Measurements from ENCODE around the gene GPR160.

The GPR160 gene

GRCh38 chr3:170038434-170039110 lies 777 bp downstream of the GPR160 start:
- Histone ChIP-seq H3K9ac (ENCODE audit: low read length) (peak overlapping the region; percentile 74), H3K4me1 (ENCODE audit: control insufficient read depth, insufficient read depth, low read length) (peaks cover 17% of the 10 kb centered on the region), H3K4me3 (ENCODE audit: low read length) (peak overlapping the region; percentile 78), H3K27me3 (ENCODE audit: control insufficient read depth, insufficient read depth, low read length) (no peaks in the 10 kb centered on the region), H3K9me3 (ENCODE audit: control insufficient read depth, low read length) (no peaks in the 10 kb centered on the region), H3K36me3 (ENCODE audit: control insufficient read depth, insufficient read depth, low read length) (no peaks in the 10 kb centered on the region)

- Histone ChIP-seq H3K9ac (ENCODE audit: low read length) (no peak overlapping the region), H3K36me3 (ENCODE audit: control insufficient read depth, insufficient read depth, low read length) (no peaks in the 10 kb centered on the region), H3K4me1 (ENCODE audit: control insufficient read depth, insufficient read depth, low read length) (peaks cover 21% of the 10 kb centered on the region), H3K27me3 (ENCODE audit: control insufficient read depth, insufficient read depth, low read length) (no peaks in the 10 kb centered on the region), H3K9me3 (ENCODE audit: control insufficient read depth, low read length) (no peaks in the 10 kb centered on the region), H3K4me3 (ENCODE audit: low read length) (no peak overlapping the region)
These were observed 2.6 kb downstream of the GPR160 start for GRCh38 chr3:170040418-170040817.

- Histone ChIP-seq H3K9me3 (ENCODE audit: control insufficient read depth, low read length) (no peaks in the 10 kb centered on the region), H3K27me3 (ENCODE audit: control insufficient read depth, insufficient read depth, low read length) (no peaks in the 10 kb centered on the region), H3K4me1 (ENCODE audit: control insufficient read depth, insufficient read depth, low read length) (peaks cover 32% of the 10 kb centered on the region), H3K36me3 (ENCODE audit: control insufficient read depth, insufficient read depth, low read length) (no peaks in the 10 kb centered on the region), H3K4me3 (ENCODE audit: low read length) (no peak overlapping the region), H3K9ac (ENCODE audit: low read length) (no peak overlapping the region)
These were observed 5.7 kb downstream of the GPR160 start for GRCh38 chr3:170043506-170043905.

GRCh38 chr3:170044271-170044670 lies 6.5 kb downstream of the GPR160 start:
- no peaks in the 10 kb centered on the region for H3K27me3 ChIP-seq (ENCODE audit: control insufficient read depth, insufficient read depth, low read length)
- no peak overlapping the region for H3K4me3 ChIP-seq (ENCODE audit: low read length)
- no peaks in the 10 kb centered on the region for H3K36me3 ChIP-seq (ENCODE audit: control insufficient read depth, insufficient read depth, low read length)
- H3K4me1 ChIP-seq (ENCODE audit: control insufficient read depth, insufficient read depth, low read length): peaks cover 37% of the 10 kb centered on the region
- no peaks in the 10 kb centered on the region for H3K9me3 ChIP-seq (ENCODE audit: control insufficient read depth, low read length)
- H3K9ac ChIP-seq (ENCODE audit: low read length): no peak overlapping the region

- Histone ChIP-seq H3K9ac (ENCODE audit: low read length) (no peak overlapping the region), H3K9me3 (ENCODE audit: control insufficient read depth, low read length) (no peaks in the 10 kb centered on the region), H3K4me3 (ENCODE audit: low read length) (no peak overlapping the region), H3K27me3 (ENCODE audit: control insufficient read depth, insufficient read depth, low read length) (no peaks in the 10 kb centered on the region), H3K36me3 (ENCODE audit: control insufficient read depth, insufficient read depth, low read length) (no peaks in the 10 kb centered on the region), H3K4me1 (ENCODE audit: control insufficient read depth, insufficient read depth, low read length) (peaks cover 42% of the 10 kb centered on the region)
These were observed 7.0 kb downstream of the GPR160 start for GRCh38 chr3:170044795-170045244.

- Histone ChIP-seq H3K9ac (ENCODE audit: low read length) (peak overlapping the region; percentile 22), H3K4me3 (ENCODE audit: low read length) (no peak overlapping the region), H3K9me3 (ENCODE audit: control insufficient read depth, low read length) (no peaks in the 10 kb centered on the region), H3K4me1 (ENCODE audit: control insufficient read depth, insufficient read depth, low read length) (peaks cover 41% of the 10 kb centered on the region), H3K36me3 (ENCODE audit: control insufficient read depth, insufficient read depth, low read length) (no peaks in the 10 kb centered on the region), H3K27me3 (ENCODE audit: control insufficient read depth, insufficient read depth, low read length) (no peaks in the 10 kb centered on the region)
These were observed 8.7 kb downstream of the GPR160 start for GRCh38 chr3:170046269-170047132.

- H3K4me3 ChIP-seq (ENCODE audit: low read length): no peak overlapping the region
- H3K36me3 ChIP-seq (ENCODE audit: control insufficient read depth, insufficient read depth, low read length): no peaks in the 10 kb centered on the region
- H3K9me3 ChIP-seq (ENCODE audit: control insufficient read depth, low read length): no peaks in the 10 kb centered on the region
- no peaks in the 10 kb centered on the region for H3K27me3 ChIP-seq (ENCODE audit: control insufficient read depth, insufficient read depth, low read length)
- peaks cover 41% of the 10 kb centered on the region for H3K4me1 ChIP-seq (ENCODE audit: control insufficient read depth, insufficient read depth, low read length)
- H3K9ac ChIP-seq (ENCODE audit: low read length): no peak overlapping the region
These were observed 9.3 kb downstream of the GPR160 start for GRCh38 chr3:170047133-170047404.

GRCh38 chr3:170049146-170050000 lies 11.6 kb downstream of the GPR160 start:
- Histone ChIP-seq H3K36me3 (ENCODE audit: control insufficient read depth, insufficient read depth, low read length) (no peaks in the 10 kb centered on the region), H3K4me1 (ENCODE audit: control insufficient read depth, insufficient read depth, low read length) (peaks cover 41% of the 10 kb centered on the region), H3K9me3 (ENCODE audit: control insufficient read depth, low read length) (no peaks in the 10 kb centered on the region), H3K4me3 (ENCODE audit: low read length) (no peak overlapping the region), H3K9ac (ENCODE audit: low read length) (peak overlapping the region; percentile 52), H3K27me3 (ENCODE audit: control insufficient read depth, insufficient read depth, low read length) (no peaks in the 10 kb centered on the region)

- Histone ChIP-seq H3K4me1 (ENCODE audit: control insufficient read depth, insufficient read depth, low read length) (peaks cover 31% of the 10 kb centered on the region), H3K9me3 (ENCODE audit: control insufficient read depth, low read length) (no peaks in the 10 kb centered on the region), H3K27me3 (ENCODE audit: control insufficient read depth, insufficient read depth, low read length) (no peaks in the 10 kb centered on the region), H3K4me3 (ENCODE audit: low read length) (no peak overlapping the region), H3K9ac (ENCODE audit: low read length) (no peak overlapping the region), H3K36me3 (ENCODE audit: control insufficient read depth, insufficient read depth, low read length) (no peaks in the 10 kb centered on the region)
These were observed 13.0 kb downstream of the GPR160 start for GRCh38 chr3:170050753-170051152.

GRCh38 chr3:170052398-170052797 lies 14.6 kb downstream of the GPR160 start:
- Histone ChIP-seq H3K27me3 (ENCODE audit: control insufficient read depth, insufficient read depth, low read length) (no peaks in the 10 kb centered on the region), H3K9ac (ENCODE audit: low read length) (no peak overlapping the region), H3K4me3 (ENCODE audit: low read length) (no peak overlapping the region), H3K36me3 (ENCODE audit: control insufficient read depth, insufficient read depth, low read length) (no peaks in the 10 kb centered on the region), H3K9me3 (ENCODE audit: control insufficient read depth, low read length) (no peaks in the 10 kb centered on the region), H3K4me1 (ENCODE audit: control insufficient read depth, insufficient read depth, low read length) (peaks cover 20% of the 10 kb centered on the region)

- H3K27me3 ChIP-seq (ENCODE audit: control insufficient read depth, insufficient read depth, low read length): no peaks in the 10 kb centered on the region
- no peaks in the 10 kb centered on the region for H3K36me3 ChIP-seq (ENCODE audit: control insufficient read depth, insufficient read depth, low read length)
- peaks cover 24% of the 10 kb centered on the region for H3K4me1 ChIP-seq (ENCODE audit: control insufficient read depth, insufficient read depth, low read length)
- H3K9ac ChIP-seq (ENCODE audit: low read length): no peak overlapping the region
- no peaks in the 10 kb centered on the region for H3K9me3 ChIP-seq (ENCODE audit: control insufficient read depth, low read length)
- no peak overlapping the region for H3K4me3 ChIP-seq (ENCODE audit: low read length)
These were observed 16.4 kb downstream of the GPR160 start for GRCh38 chr3:170054204-170054603.

- H3K27me3 ChIP-seq (ENCODE audit: control insufficient read depth, insufficient read depth, low read length): no peaks in the 10 kb centered on the region
- H3K9me3 ChIP-seq (ENCODE audit: control insufficient read depth, low read length): no peaks in the 10 kb centered on the region
- no peak overlapping the region for H3K9ac ChIP-seq (ENCODE audit: low read length)
- H3K4me1 ChIP-seq (ENCODE audit: control insufficient read depth, insufficient read depth, low read length): peaks cover 19% of the 10 kb centered on the region
- H3K36me3 ChIP-seq (ENCODE audit: control insufficient read depth, insufficient read depth, low read length): no peaks in the 10 kb centered on the region
- H3K4me3 ChIP-seq (ENCODE audit: low read length): no peak overlapping the region
These were observed 17.4 kb downstream of the GPR160 start for GRCh38 chr3:170055209-170055608.
